HepG2 (cell line): ENCODE results near the gene PANK1. TPM values are rescaled to one million over a fixed set of nuclear protein-coding genes. Genes with fewer than 3 reads are reported as not detected.
A peak's percentile ranks its signal among the peaks of the same experiment; 100 is the strongest.

ENCODE experiments used
- ATAC-seq: fragments of 200-7000 bp; cut with Tn5 transposase; 3 replicates; pipeline ENCODE4 v1.9.1; 2020; ENCODE audit warnings: mild to moderate bottlenecking, moderate library complexity
- BruUV-seq: library from RNA; stranded (reverse); fragments of 400-500 nt; replicated peaks from 2 replicates; lab custom pipeline; 2021; lab: Mats Ljungman, UMichigan
- CTCF ChIA-PET: fragments of 300-600 bp; formaldehyde crosslinking; extraction: SDS; loops from one replicate; lab custom pipeline; 2021; ENCODE audit warnings: low total read pairs, inconsistent platforms, low intra/inter-chr PET ratio; lab: Yijun Ruan, JAX
- POLR2A ChIA-PET: fragments of 350-600 bp; sonication (Branson Sonifier 250); formaldehyde crosslinking; loops from one replicate; lab custom pipeline; 2020; ENCODE audit warnings: antibody characterized with exemption, inconsistent platforms; lab: Yijun Ruan, JAX
- DNase-seq: peaks from one replicate; pipeline ENCODE4 v3.0.0-alpha.2; 2015; ENCODE audit warnings: low spot score
- FAIRE-seq: peaks from 3 replicates; lab custom pipeline; 2011; peaks lifted over from hg19 to GRCh38; lab: Jason Lieb, UNC
- H2AFZ ChIP-seq: one replicate; pipeline ENCODE4 v1.6.1; 2011; ENCODE audit warnings: low read length, inconsistent platforms
- H3K27ac ChIP-seq: fragments of 300-600 bp; 3 replicates; pipeline ENCODE4 v1.8.0; 2011; ENCODE audit warnings: mixed run types, mild to moderate bottlenecking, mixed read lengths, low read length, inconsistent platforms; ENCODE audit not compliant: insufficient read depth; ENCODE audit errors: extremely low read length
- H3K27me3 ChIP-seq, 2 experiments: fragments of 200-600 bp in 1 of 2; 2 replicates in 1 of 2; 3 replicates in 1 of 2; pipeline versions ENCODE4 v1.6.0 to v1.8.0; 2011; ENCODE audit warnings: low read length in 2 of 2, mild to moderate bottlenecking in 2 of 2, moderate library complexity in 2 of 2, inconsistent platforms in 1 of 2; ENCODE audit not compliant: insufficient read depth in 2 of 2, control insufficient read depth in 1 of 2
- H3K36me3 ChIP-seq, 2 experiments: fragments of 200-600 bp in 1 of 2; replicated peaks in 1 of 2; 2 replicates in 1 of 2; 3 replicates in 1 of 2; pipeline versions ENCODE4 v1.5.1 to v1.8.0; 2011; ENCODE audit warnings: low read length in 2 of 2, inconsistent platforms in 1 of 2; ENCODE audit not compliant: insufficient read depth in 2 of 2, control insufficient read depth in 1 of 2
- H3K4me1 ChIP-seq: 2 replicates; pipeline ENCODE4 v1.5.1; 2012; ENCODE audit warnings: low read length, inconsistent platforms; ENCODE audit not compliant: insufficient read depth
- H3K4me2 ChIP-seq: 2 replicates; pipeline ENCODE4 v1.6.0; 2011; ENCODE audit warnings: low read depth, low read length, inconsistent platforms
- H3K4me3 ChIP-seq, 3 experiments: fragments of 200-600 bp in 1 of 3; sonication (generic), shearing (Covaris generic) in 1 of 3; replicated peaks in 1 of 3; 2 replicates each; pipeline ENCODE4 v1.5.1; 2011 to 2016; ENCODE audit warnings: low read length in 3 of 3, inconsistent platforms in 2 of 3, low read depth in 2 of 3, mild to moderate bottlenecking in 2 of 3, control low read depth in 1 of 3, mixed read lengths in 1 of 3; ENCODE audit not compliant: insufficient read depth in 1 of 3
- H3K79me2 ChIP-seq: one replicate; pipeline ENCODE4 v1.6.1; 2011; ENCODE audit warnings: low read length, inconsistent platforms; ENCODE audit not compliant: insufficient read depth
- H3K9ac ChIP-seq: 2 replicates; pipeline ENCODE4 v1.6.0; 2011; ENCODE audit warnings: mild to moderate bottlenecking, low read depth, low read length, inconsistent platforms; ENCODE audit not compliant: insufficient read depth
- H3K9me3 ChIP-seq: 2 replicates; pipeline ENCODE4 v1.5.1; 2012; ENCODE audit warnings: mild to moderate bottlenecking, low read length
- H4K20me1 ChIP-seq: 2 replicates; pipeline ENCODE4 v1.6.0; 2011; ENCODE audit warnings: inconsistent platforms, mild to moderate bottlenecking, low read length, moderate library complexity; ENCODE audit not compliant: insufficient read depth
- FOSL2 ChIP-seq: sonication (generic); formaldehyde crosslinking; IDR thresholded peaks from 2 replicates; pipeline ENCODE4 v1.4.0; 2020; ENCODE audit warnings: missing genetic modification reagents
- GABPA ChIP-seq, 2 experiments: IDR thresholded peaks; 2 replicates each; pipeline ENCODE4 v1.6.1; 2011 to 2016; ENCODE audit warnings: low read depth in 2 of 2, low read length in 1 of 2, missing biosample characterization in 1 of 2, missing genetic modification characterization in 1 of 2
- IKZF1 ChIP-seq: fragments of 450-650 bp; IDR thresholded peaks from 2 replicates; pipeline ENCODE4 v1.7.1; 2016
- MAFK ChIP-seq, 2 experiments: IDR thresholded peaks in 1 of 2; conservative IDR thresholded peaks in 1 of 2; 2 replicates each; pipeline ENCODE4 v1.6.1; 2011; ENCODE audit warnings: improper control_type of control experiment in 2 of 2, low read length in 2 of 2
- MIER2 ChIP-seq: IDR thresholded peaks from 2 replicates; pipeline ENCODE4 v1.6.1; 2016; ENCODE audit warnings: missing biosample characterization, missing genetic modification reagents
- TBX3 ChIP-seq: fragments of 450-650 bp; IDR thresholded peaks from 2 replicates; pipeline ENCODE4 v1.6.1; 2017; ENCODE audit warnings: antibody characterized with exemption, mild to moderate bottlenecking, inconsistent platforms, borderline replicate concordance
- THAP9 ChIP-seq: sonication (generic); formaldehyde crosslinking; IDR thresholded peaks from 2 replicates; pipeline ENCODE4; 2020; ENCODE audit warnings: missing genetic modification reagents, mild to moderate bottlenecking, borderline replicate concordance
- ZNF572 ChIP-seq: sonication (generic); formaldehyde crosslinking; IDR thresholded peaks from 2 replicates; pipeline ENCODE4 v1.5.1; 2020; ENCODE audit warnings: mild to moderate bottlenecking, missing genetic modification reagents
- ZNF713 ChIP-seq: sonication (generic); formaldehyde crosslinking; IDR thresholded peaks from 2 replicates; pipeline ENCODE4 v1.4.0; 2020; ENCODE audit warnings: mild to moderate bottlenecking, missing genetic modification reagents
- ZNF782 ChIP-seq: sonication (generic); formaldehyde crosslinking; IDR thresholded peaks from 2 replicates; pipeline ENCODE4 v1.4.0; 2020; ENCODE audit warnings: missing genetic modification reagents, mild to moderate bottlenecking, borderline replicate concordance
- WGBS: methylation state at CpG from one replicate; pipeline ENCODE4 v1.1.6; 2017; ENCODE audit warnings: low lambda C conversion rate; 5-methylcytosine and 5-hydroxymethylcytosine counted together
- in situ Hi-C: cut with HindIII; loops from 2 replicates; pipeline ENCODE4 v1.10.0; 2017; ENCODE audit warnings: low pct_unique_long_range_greater_than_20kb; ENCODE audit not compliant: extremely low pct_ligation_motif_present
- intact Hi-C: fragments of 100-400 bp; cut with micrococcal nuclease; formaldehyde crosslinking; loops from one replicate; pipeline ENCODE4 v1.10.0; 2022; ENCODE audit not compliant: unreplicated experiment
- polyA plus RNA-seq, 8 experiments: library from polyadenylated mRNA; depleted of rRNA in 3 of 8; stranded (reverse) in 7 of 8; unstranded in 1 of 8; fragments of >200 nt; fragmentation: Illumina TruSeq in 4 of 8; extraction: Trizol in 4 of 8; gene quantifications; 2 replicates each; pipeline versions ENCODE4 v1.2.1 to v1.2.3, GENCODE V29; 2011 to 2016; ENCODE audit warnings: low read depth in 4 of 8, missing spikeins in 1 of 8, mixed read lengths in 1 of 8; ENCODE audit not compliant: insufficient read depth in 1 of 8
- total RNA-seq, 5 experiments: library from RNA; depleted of rRNA; stranded (reverse); fragments of >200 nt; fragmentation: Illumina TruSeq; extraction: Trizol; gene quantifications; 2 replicates each; pipeline ENCODE4 v1.2.3, GENCODE V29; 2016; ENCODE audit warnings: low read depth in 1 of 5
- TF ChIP-seq, protein P1 (sequence below): sonication (generic); formaldehyde crosslinking; IDR thresholded peaks from 2 replicates; pipeline ENCODE4 v1.4.0; 2020; ENCODE audit warnings: mild to moderate bottlenecking, missing genetic modification reagents
- TF ChIP-seq, protein P2 (sequence below): sonication (generic); formaldehyde crosslinking; IDR thresholded peaks from 2 replicates; pipeline ENCODE4 v1.4.0; 2020; ENCODE audit warnings: mild to moderate bottlenecking, missing genetic modification reagents

The PANK1 gene
- total and polyA plus RNA-seq, 2 of the 13 experiments (the other 11 are each of a cell fraction or from before 2014, with no cell fraction given) = 18.2 to 33.3 TPM

GRCh38 chr10:89543841-89544240 lies 101.2 kb downstream of the PANK1 start:
- Histone ChIP-seq H2AFZ (no peak overlapping the region), H3K36me3 (no peaks in the 10 kb centered on the region), H3K79me2 (no peaks in the 10 kb centered on the region), H3K4me2 (no peak overlapping the region), H4K20me1 (no peaks in the 10 kb centered on the region), H3K4me3 (no peak overlapping the region), H3K9me3 (no peaks in the 10 kb centered on the region), H3K27me3 (no peaks in the 10 kb centered on the region), H3K9ac (no peak overlapping the region), H3K4me1 (no peaks in the 10 kb centered on the region), H3K27ac (no peak overlapping the region)
- in situ Hi-C loops = no loop called here
- no TSS peak for BruUV-seq
- ChIA-PET POLR2A (no interaction called here), CTCF (no interaction called here)
- 6% methylated on average over 3 of the region's 3 CpGs for WGBS
- TF ChIP-seq FOSL2 (CRISPR knock-in tag) (peak; percentile 31; the same call in 1 of the 2 replicates), TBX3 (peak; percentile 88), MAFK (conservative IDR thresholded peaks at IDR 0.05 in 1 of 2, IDR thresholded peaks at IDR 0.05 in 1 of 2; ENCODE audit: low read length in 2 of 2) (peak in 1 of 2 experiments; percentile 6; a peak in 1 of 4 replicates), ZNF572 (CRISPR knock-in tag) (no peak)
- DNase-seq (peak; percentile 12), FAIRE-seq (no peak), ATAC-seq (peak; percentile 47; the same call in 2 of the 3 replicates)
- intact Hi-C loops = no loop called here

- intact Hi-C loops = no loop called here
- no peak overlapping the region for H3K4me3 ChIP-seq
- no peak for DNase-seq
- H3K27ac ChIP-seq = no peak overlapping the region
- ChIA-PET POLR2A (no interaction called here), CTCF (no interaction called here)
- H3K79me2 ChIP-seq = no peaks in the 10 kb centered on the region
- H3K27me3 ChIP-seq = peaks cover 0 to 9% of the 10 kb centered on the region in 2 experiments; a peak in 3 of 5 replicates
- no peaks in the 10 kb centered on the region for H3K9me3 ChIP-seq
- no peak overlapping the region for H2AFZ ChIP-seq
- no peak overlapping the region for H3K4me2 ChIP-seq
- H4K20me1 ChIP-seq = no peaks in the 10 kb centered on the region
- H3K9ac ChIP-seq = no peak overlapping the region
- TF ChIP-seq THAP9 (CRISPR knock-in tag) (no peak), ZNF782 (no peak), MIER2 (CRISPR knock-in tag) (no peak), GABPA (IDR thresholded peaks at IDR 0.05; ENCODE audit: low read depth, low read length) (no peak), GABPA (CRISPR knock-in tag; IDR thresholded peaks at IDR 0.05; ENCODE audit: low read depth) (no peak), IKZF1 (no peak), ZNF713 (CRISPR knock-in tag) (no peak)
- TF ChIP-seq, protein P1, sequence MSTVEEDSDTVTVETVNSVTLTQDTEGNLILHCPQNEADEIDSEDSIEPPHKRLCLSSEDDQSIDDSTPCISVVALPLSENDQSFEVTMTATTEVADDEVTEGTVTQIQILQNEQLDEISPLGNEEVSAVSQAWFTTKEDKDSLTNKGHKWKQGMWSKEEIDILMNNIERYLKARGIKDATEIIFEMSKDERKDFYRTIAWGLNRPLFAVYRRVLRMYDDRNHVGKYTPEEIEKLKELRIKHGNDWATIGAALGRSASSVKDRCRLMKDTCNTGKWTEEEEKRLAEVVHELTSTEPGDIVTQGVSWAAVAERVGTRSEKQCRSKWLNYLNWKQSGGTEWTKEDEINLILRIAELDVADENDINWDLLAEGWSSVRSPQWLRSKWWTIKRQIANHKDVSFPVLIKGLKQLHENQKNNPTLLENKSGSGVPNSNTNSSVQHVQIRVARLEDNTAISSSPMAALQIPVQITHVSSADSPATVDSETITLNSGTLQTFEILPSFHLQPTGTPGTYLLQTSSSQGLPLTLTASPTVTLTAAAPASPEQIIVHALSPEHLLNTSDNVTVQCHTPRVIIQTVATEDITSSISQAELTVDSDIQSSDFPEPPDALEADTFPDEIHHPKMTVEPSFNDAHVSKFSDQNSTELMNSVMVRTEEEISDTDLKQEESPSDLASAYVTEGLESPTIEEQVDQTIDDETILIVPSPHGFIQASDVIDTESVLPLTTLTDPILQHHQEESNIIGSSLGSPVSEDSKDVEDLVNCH = no peak
- TF ChIP-seq, protein P2, sequence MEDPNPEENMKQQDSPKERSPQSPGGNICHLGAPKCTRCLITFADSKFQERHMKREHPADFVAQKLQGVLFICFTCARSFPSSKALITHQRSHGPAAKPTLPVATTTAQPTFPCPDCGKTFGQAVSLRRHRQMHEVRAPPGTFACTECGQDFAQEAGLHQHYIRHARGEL = no peak
- TF ChIP-seq, all 625 proteins: peak for 0
- Histone ChIP-seq H3K36me3 (no peaks in the 10 kb centered on the region), H3K4me1 (no peaks in the 10 kb centered on the region)
- ATAC-seq (no peak), FAIRE-seq (no peak)
- 35% methylated on average over 4 of the region's 4 CpGs for WGBS
- in situ Hi-C loops = no loop called here
- no TSS peak for BruUV-seq
Observed at GRCh38 chr10:89540420-89540949, 104.6 kb downstream of the PANK1 start.
